Loucy (cell line): ENCODE data around the gene FANCM.

ENCODE experiments used
- H2AFZ ChIP-seq: fragments of 200-600 bp; sonication (generic); 2 replicates; pipeline ENCODE4 v1.6.0; 2016; ENCODE audit warnings: antibody characterized with exemption, mild to moderate bottlenecking, low read length, moderate library complexity
- H3F3A ChIP-seq: fragments of 200-600 bp; 2 replicates; pipeline ENCODE4 v1.6.0; 2016; ENCODE audit warnings: antibody characterized with exemption, low read depth, mild to moderate bottlenecking
- H3K27me3 ChIP-seq: fragments of 200-600 bp; sonication (generic); 2 replicates; pipeline ENCODE4 v1.6.1; 2014; ENCODE audit warnings: low read length, mild to moderate bottlenecking; ENCODE audit not compliant: insufficient read depth, poor library complexity, severe bottlenecking
- H3K36me3 ChIP-seq: fragments of 200-600 bp; sonication (generic); 2 replicates; pipeline ENCODE4 v1.6.1; 2016; ENCODE audit warnings: low read length; ENCODE audit not compliant: insufficient read depth
- H3K4me1 ChIP-seq: fragments of 200-600 bp; sonication (generic); 2 replicates; pipeline ENCODE4 v1.5.1; 2014; ENCODE audit warnings: low read length, mild to moderate bottlenecking; ENCODE audit not compliant: insufficient read depth, poor library complexity, severe bottlenecking
- H3K4me2 ChIP-seq: fragments of 200-600 bp; sonication (generic); 2 replicates; pipeline ENCODE4 v1.6.0; 2014; ENCODE audit warnings: antibody characterized with exemption, low read length, low read depth, mild to moderate bottlenecking; ENCODE audit not compliant: poor library complexity, severe bottlenecking
- H3K4me3 ChIP-seq: fragments of 200-600 bp; sonication (generic); 2 replicates; pipeline ENCODE4 v1.5.1; 2014; ENCODE audit warnings: low read length, mild to moderate bottlenecking, mixed read lengths; ENCODE audit not compliant: poor library complexity, severe bottlenecking
- H3K79me2 ChIP-seq: fragments of 200-600 bp; sonication (generic); 2 replicates; pipeline ENCODE4 v1.6.1; 2014; ENCODE audit warnings: low read length; ENCODE audit not compliant: insufficient read depth
- H3K9ac ChIP-seq: fragments of 200-600 bp; sonication (generic); 2 replicates; pipeline ENCODE4 v1.6.0; 2014; ENCODE audit warnings: mild to moderate bottlenecking, low read depth, low read length, moderate library complexity; ENCODE audit not compliant: poor library complexity, severe bottlenecking
- H3K9me2 ChIP-seq: fragments of 200-600 bp; sonication (generic); replicated peaks from 2 replicates; pipeline ENCODE4 v1.6.1; 2016; ENCODE audit warnings: low read depth, low read length, mixed read lengths
- H3K9me3 ChIP-seq: fragments of 200-600 bp; sonication (generic); 2 replicates; pipeline ENCODE4 v1.6.1; 2014; ENCODE audit warnings: mild to moderate bottlenecking, antibody characterized with exemption, low read length, low read depth; ENCODE audit not compliant: insufficient read depth
- H4K20me1 ChIP-seq: fragments of 200-600 bp; sonication (generic); 2 replicates; pipeline ENCODE4 v1.6.0; 2014; ENCODE audit warnings: antibody characterized with exemption, low read length, mild to moderate bottlenecking; ENCODE audit not compliant: insufficient read depth, poor library complexity, severe bottlenecking
- EZH2phosphoT487 ChIP-seq: fragments of 200-600 bp; IDR thresholded peaks from 2 replicates; pipeline ENCODE4 v1.6.1; 2018; ENCODE audit warnings: antibody characterized with exemption, mild to moderate bottlenecking, moderate library complexity, borderline replicate concordance
- TF ChIP-seq, protein P1 (sequence below): fragments of 200-600 bp; sonication (generic); conservative IDR thresholded peaks from 2 replicates; pipeline ENCODE4 v1.5.1; 2014; ENCODE audit warnings: mild to moderate bottlenecking, antibody characterized with exemption, low read length

FANCM gene

DNA sequence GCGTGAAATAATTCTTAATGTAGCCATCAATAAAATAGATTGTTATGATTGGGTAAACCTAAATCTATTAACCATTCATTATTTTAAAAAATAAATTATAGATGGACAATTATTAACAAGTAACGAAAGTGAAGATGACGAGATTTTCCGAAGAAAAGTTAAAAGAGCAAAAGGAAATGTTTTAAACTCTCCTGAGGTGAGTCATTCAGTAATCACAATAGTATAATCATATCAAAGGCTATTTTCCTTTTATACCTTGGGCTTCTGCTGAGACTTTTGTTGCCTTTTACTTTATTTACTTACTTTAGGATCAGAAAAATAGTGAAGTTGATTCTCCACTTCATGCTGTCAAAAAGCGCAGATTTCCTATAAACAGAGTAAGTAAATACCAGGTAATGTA lies 45.6 kb downstream of the FANCM start:
- Histone ChIP-seq H3K9ac (no peak overlapping the region), H3K27me3 (no peaks in the 10 kb centered on the region), H3K79me2 (no peaks in the 10 kb centered on the region), H3K4me3 (no peak overlapping the region), H3K4me2 (no peak overlapping the region), H3K9me3 (no peaks in the 10 kb centered on the region), H3K4me1 (no peaks in the 10 kb centered on the region), H3K9me2 (no peaks in the 10 kb centered on the region), H3K36me3 (no peaks in the 10 kb centered on the region; the same call in 1 of the 2 replicates), H3F3A (no peaks in the 10 kb centered on the region), H2AFZ (no peak overlapping the region), H4K20me1 (no peaks in the 10 kb centered on the region)
- TF ChIP-seq, protein P1, sequence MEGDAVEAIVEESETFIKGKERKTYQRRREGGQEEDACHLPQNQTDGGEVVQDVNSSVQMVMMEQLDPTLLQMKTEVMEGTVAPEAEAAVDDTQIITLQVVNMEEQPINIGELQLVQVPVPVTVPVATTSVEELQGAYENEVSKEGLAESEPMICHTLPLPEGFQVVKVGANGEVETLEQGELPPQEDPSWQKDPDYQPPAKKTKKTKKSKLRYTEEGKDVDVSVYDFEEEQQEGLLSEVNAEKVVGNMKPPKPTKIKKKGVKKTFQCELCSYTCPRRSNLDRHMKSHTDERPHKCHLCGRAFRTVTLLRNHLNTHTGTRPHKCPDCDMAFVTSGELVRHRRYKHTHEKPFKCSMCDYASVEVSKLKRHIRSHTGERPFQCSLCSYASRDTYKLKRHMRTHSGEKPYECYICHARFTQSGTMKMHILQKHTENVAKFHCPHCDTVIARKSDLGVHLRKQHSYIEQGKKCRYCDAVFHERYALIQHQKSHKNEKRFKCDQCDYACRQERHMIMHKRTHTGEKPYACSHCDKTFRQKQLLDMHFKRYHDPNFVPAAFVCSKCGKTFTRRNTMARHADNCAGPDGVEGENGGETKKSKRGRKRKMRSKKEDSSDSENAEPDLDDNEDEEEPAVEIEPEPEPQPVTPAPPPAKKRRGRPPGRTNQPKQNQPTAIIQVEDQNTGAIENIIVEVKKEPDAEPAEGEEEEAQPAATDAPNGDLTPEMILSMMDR = no peak
- TF ChIP-seq EZH2phosphoT487 = no peak

DNA sequence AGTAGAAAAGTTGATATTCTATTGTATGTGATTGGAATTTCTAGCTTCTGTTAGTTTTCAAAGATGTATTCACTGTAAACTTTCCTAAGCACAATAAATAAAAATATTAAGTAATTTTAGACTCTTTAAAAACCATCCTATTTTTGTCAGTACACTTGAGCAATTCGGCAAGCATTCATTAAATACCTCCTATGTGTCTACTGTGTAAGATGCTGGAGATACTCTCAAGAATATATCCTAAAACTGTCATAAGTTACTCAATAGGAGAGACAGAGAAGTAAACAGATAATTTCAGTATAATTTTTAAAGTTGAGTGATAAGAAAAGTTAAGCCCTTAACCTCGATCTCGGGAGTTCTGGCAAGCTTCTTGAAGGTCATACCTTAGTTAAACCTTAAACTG lies 46.1 kb downstream of the FANCM start:
- TF ChIP-seq, protein P1 = no peak
- no peak for TF ChIP-seq EZH2phosphoT487
- H3K36me3 ChIP-seq = no peaks in the 10 kb centered on the region; the same call in 1 of the 2 replicates
- no peak overlapping the region for H3K4me3 ChIP-seq
- H3F3A ChIP-seq = no peaks in the 10 kb centered on the region
- no peak overlapping the region for H3K9ac ChIP-seq
- no peaks in the 10 kb centered on the region for H3K79me2 ChIP-seq
- no peaks in the 10 kb centered on the region for H3K9me2 ChIP-seq
- no peak overlapping the region for H2AFZ ChIP-seq
- no peak overlapping the region for H3K4me2 ChIP-seq
- H3K9me3 ChIP-seq = no peaks in the 10 kb centered on the region
- H4K20me1 ChIP-seq = no peaks in the 10 kb centered on the region
- H3K4me1 ChIP-seq = no peaks in the 10 kb centered on the region
- H3K27me3 ChIP-seq = no peaks in the 10 kb centered on the region

DNA sequence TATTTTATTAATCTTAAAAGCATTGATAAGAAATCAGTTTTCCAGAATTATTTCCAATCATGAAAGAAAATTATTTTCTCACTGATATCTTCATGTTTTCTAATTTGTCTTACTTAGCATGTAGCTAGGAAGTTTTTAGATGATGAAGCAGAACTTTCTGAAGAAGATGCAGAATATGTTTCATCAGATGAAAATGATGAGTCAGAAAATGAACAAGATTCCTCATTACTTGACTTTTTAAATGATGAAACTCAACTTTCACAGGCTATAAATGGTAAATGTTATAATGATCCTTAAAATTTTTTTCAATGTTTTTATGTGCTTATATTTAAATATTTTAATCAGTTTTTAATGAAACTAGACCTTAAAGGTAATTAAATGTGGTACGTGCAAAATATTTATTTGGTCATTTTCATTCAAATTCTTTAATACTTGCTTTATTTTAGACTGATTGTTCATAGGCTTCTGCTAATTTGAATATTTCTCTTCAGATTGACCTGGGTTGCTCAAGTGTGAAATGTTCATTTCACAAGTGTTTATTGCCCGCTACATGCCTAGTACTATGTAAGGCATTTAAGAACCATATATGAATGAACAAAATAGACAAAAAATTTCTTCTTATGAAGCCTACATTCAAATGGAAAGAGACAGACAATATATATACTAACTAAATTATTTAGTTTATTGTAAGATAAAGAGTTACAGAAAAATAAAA lies 49.5 kb downstream of the FANCM start:
- TF ChIP-seq, protein P1 = no peak
- no peak for TF ChIP-seq EZH2phosphoT487
- Histone ChIP-seq H4K20me1 (no peaks in the 10 kb centered on the region), H3K9me2 (no peaks in the 10 kb centered on the region), H3K4me2 (no peak overlapping the region), H3K4me3 (no peak overlapping the region), H3K4me1 (no peaks in the 10 kb centered on the region), H3K9ac (no peak overlapping the region), H3F3A (no peaks in the 10 kb centered on the region), H3K36me3 (peaks cover 10% of the 10 kb centered on the region; the same call in 1 of the 2 replicates), H2AFZ (no peak overlapping the region), H3K79me2 (no peaks in the 10 kb centered on the region), H3K27me3 (no peaks in the 10 kb centered on the region), H3K9me3 (no peaks in the 10 kb centered on the region)
